Upper lobe of left lung (tissue), 4 donors: ENCODE results near the gene PTPRN2.

ENCODE experiments used
- CTCF ChIP-seq, 6 experiments: fragments of 450-650 bp in 4 of 6; fragments of 200-600 bp in 2 of 6; sonication (generic) in 2 of 6; IDR thresholded peaks; one replicate each; pipeline ENCODE4 v1.5.1; 2016 to 2019; ENCODE audit warnings: antibody characterized with exemption in 6 of 6
- EP300 ChIP-seq, 4 donors: sonication (generic); formaldehyde crosslinking; IDR thresholded peaks; one replicate each; pipeline ENCODE4 v1.5.1; 2017; ENCODE audit warnings: antibody characterized with exemption in 4 of 4, control low read depth in 2 of 4
- POLR2A ChIP-seq, 4 donors: fragments of 450-650 bp; IDR thresholded peaks; one replicate each; pipeline ENCODE4 v1.5.1; 2016 to 2017; ENCODE audit warnings: antibody characterized with exemption in 4 of 4, mild to moderate bottlenecking in 2 of 4
- POLR2AphosphoS5 ChIP-seq, 2 donors: sonication (generic); formaldehyde crosslinking; IDR thresholded peaks; one replicate each; pipeline ENCODE4 v1.5.1; 2017; ENCODE audit warnings: antibody characterized with exemption in 2 of 2

- TF ChIP-seq POLR2AphosphoS5 (IDR thresholded peaks at IDR 0.05) (no peak), EP300 (IDR thresholded peaks at IDR 0.05) (no peak), CTCF (IDR thresholded peaks at IDR 0.05) (no peak), POLR2A (IDR thresholded peaks at IDR 0.05) (no peak)
Measured at GRCh38 chr7:157863176-157863575, 724.4 kb downstream of the PTPRN2 start.
